NT2/D1 (cell line): Measurements from ENCODE around the gene TBC1D16.

Source experiments
- SUZ12 ChIP-seq: IDR thresholded peaks from 2 replicates; pipeline ENCODE4 v1.6.1; 2011; ENCODE audit not compliant: insufficient read length, insufficient read depth; ENCODE audit errors: extremely low read depth
- YY1 ChIP-seq: IDR thresholded peaks from 2 replicates; pipeline ENCODE4 v1.6.1; 2011; ENCODE audit not compliant: insufficient read length, insufficient read depth
- ZNF274 ChIP-seq: IDR thresholded peaks from 2 replicates; pipeline ENCODE4 v1.6.1; 2011; ENCODE audit warnings: mild to moderate bottlenecking, low read depth, low read length

DNA sequence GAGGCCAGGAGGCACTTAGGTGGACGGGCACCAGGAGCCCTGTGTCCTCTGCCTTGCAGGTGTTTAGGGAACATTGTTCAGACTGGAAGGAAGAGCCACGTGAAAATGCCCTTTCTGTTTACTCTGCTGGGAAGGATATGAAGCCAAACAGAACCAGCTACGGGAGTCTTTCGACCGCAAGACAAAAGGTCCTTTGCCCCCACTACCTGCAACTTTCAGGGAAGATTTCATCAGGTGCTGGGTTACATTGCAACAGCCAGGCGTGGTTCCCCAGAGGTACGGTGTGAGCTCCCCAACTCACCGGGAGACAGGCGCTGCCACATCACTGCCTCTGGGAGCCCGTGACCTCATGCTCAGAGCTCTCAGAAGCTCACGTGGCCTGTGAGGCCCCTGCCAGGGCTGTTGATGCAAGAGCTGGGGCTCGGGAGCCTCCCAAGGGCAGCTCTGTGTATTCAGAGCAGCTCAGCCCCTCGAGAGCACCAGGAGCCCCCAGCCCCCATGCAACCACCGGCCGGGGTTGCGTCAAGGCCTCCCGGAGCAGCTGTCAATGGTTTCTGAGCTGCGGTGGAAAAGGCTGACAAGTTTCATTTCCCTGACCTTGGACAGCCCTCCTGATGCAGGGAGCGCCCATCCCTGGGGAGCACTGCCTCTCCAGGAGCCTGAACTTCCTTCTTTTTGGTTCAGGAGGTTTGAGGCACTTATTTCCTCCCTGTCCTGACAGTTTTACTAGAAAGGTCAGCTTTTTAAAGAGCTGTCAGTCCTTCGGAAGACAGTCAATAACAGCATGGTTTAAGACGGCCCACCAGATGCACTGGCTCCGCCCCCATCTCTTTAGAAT, 42.1 kb downstream of the TBC1D16 start:
- TF ChIP-seq ZNF274, result no peak
- TF ChIP-seq YY1, result no peak
- no peak for TF ChIP-seq SUZ12
